ENCODE data around the gene PPIAL4G. TPM values are rescaled to one million over a fixed set of nuclear protein-coding genes. Genes with fewer than 3 reads are reported as not detected.

Gene PPIAL4G
- total and polyA plus RNA-seq, 2 of the 13 experiments (the other 11 are each of a cell fraction or from before 2014, with no cell fraction given), result not detected

Small RNA genes within 50 kb of the gene (small RNA-seq; reads per million reads assigned to genes)
- gene RF00003 (ENCODE audit: insufficient read depth in 2 of 3, insufficient read length in 3 of 3, low read depth in 2 of 3, low replicate concordance in 1 of 3), result 1.4 to 49.3 (median 21.5) reads per million in 3 experiments

Other genes with a start within 250 kb of the PPIAL4G start
- gene NBPF14, start 112.7 kb upstream of the PPIAL4G start, total RNA-seq (2016; rRNA removed; fragmentation: Illumina TruSeq; extraction: Trizol), result 4.5 and 6.0 TPM in 2 replicates
- 5.2 and 5.7 TPM in 2 replicates for gene NBPF14, start 112.7 kb upstream of the PPIAL4G start, polyA plus RNA-seq (2011; rRNA removed)